ENCODE data around the gene NRL.

The NRL gene

GRCh38 chr14:24068711-24069410 lies 45.9 kb downstream of the NRL start:
- H3K9ac ChIP-seq = no peak overlapping the region
- no peak overlapping the region for H3K4me2 ChIP-seq (ENCODE audit: low read length)
- H2AFZ ChIP-seq = no peak overlapping the region
- no peaks in the 10 kb centered on the region for H3K36me3 ChIP-seq (ENCODE audit: control insufficient read depth, insufficient read depth, low read length)
- TF ChIP-seq CTCF (IDR thresholded peaks at IDR 0.05) = no peak
- no peaks in the 10 kb centered on the region for H3K27me3 ChIP-seq (ENCODE audit: control insufficient read depth, insufficient read depth, low read length)
- H3K4me3 ChIP-seq (ENCODE audit: low read depth, low read length) = no peak overlapping the region
- H3K79me2 ChIP-seq = no peaks in the 10 kb centered on the region
- no peak overlapping the region for H3K27ac ChIP-seq
- peaks cover 18% of the 10 kb centered on the region for H3K4me1 ChIP-seq
- H3K9me3 ChIP-seq (ENCODE audit: control insufficient read depth, low read length) = no peaks in the 10 kb centered on the region

GRCh38 chr14:24067133-24068082 lies 47.3 kb downstream of the NRL start:
- Histone ChIP-seq H3K9me3 (ENCODE audit: control insufficient read depth, low read length) (no peaks in the 10 kb centered on the region), H3K4me2 (ENCODE audit: low read length) (no peak overlapping the region), H3K79me2 (no peaks in the 10 kb centered on the region), H2AFZ (no peak overlapping the region), H3K9ac (no peak overlapping the region), H3K36me3 (ENCODE audit: control insufficient read depth, insufficient read depth, low read length) (no peaks in the 10 kb centered on the region), H3K27ac (no peak overlapping the region), H3K4me1 (peaks cover 6% of the 10 kb centered on the region), H3K4me3 (ENCODE audit: low read depth, low read length) (no peak overlapping the region), H3K27me3 (ENCODE audit: control insufficient read depth, insufficient read depth, low read length) (no peaks in the 10 kb centered on the region)
- no peak for TF ChIP-seq CTCF (IDR thresholded peaks at IDR 0.05)

- Histone ChIP-seq H3K27me3 (ENCODE audit: control insufficient read depth, insufficient read depth, low read length) (no peaks in the 10 kb centered on the region), H2AFZ (no peak overlapping the region), H3K79me2 (no peaks in the 10 kb centered on the region), H3K4me2 (ENCODE audit: low read length) (no peak overlapping the region), H3K4me1 (no peaks in the 10 kb centered on the region), H3K27ac (no peak overlapping the region), H3K9me3 (ENCODE audit: control insufficient read depth, low read length) (no peaks in the 10 kb centered on the region), H3K36me3 (ENCODE audit: control insufficient read depth, insufficient read depth, low read length) (no peaks in the 10 kb centered on the region), H3K9ac (no peak overlapping the region), H3K4me3 (ENCODE audit: low read depth, low read length) (no peak overlapping the region)
- TF ChIP-seq CTCF (IDR thresholded peaks at IDR 0.05) = no peak
Observed at GRCh38 chr14:24066496-24067132, 48.1 kb downstream of the NRL start.

GRCh38 chr14:24065408-24065807 lies 49.3 kb downstream of the NRL start:
- H3K4me1 ChIP-seq = no peaks in the 10 kb centered on the region
- TF ChIP-seq CTCF (IDR thresholded peaks at IDR 0.05) = no peak
- H3K9me3 ChIP-seq (ENCODE audit: control insufficient read depth, low read length) = no peaks in the 10 kb centered on the region
- no peaks in the 10 kb centered on the region for H3K27me3 ChIP-seq (ENCODE audit: control insufficient read depth, insufficient read depth, low read length)
- H3K9ac ChIP-seq = no peak overlapping the region
- no peak overlapping the region for H3K4me2 ChIP-seq (ENCODE audit: low read length)
- no peaks in the 10 kb centered on the region for H3K79me2 ChIP-seq
- H2AFZ ChIP-seq = no peak overlapping the region
- no peak overlapping the region for H3K27ac ChIP-seq
- no peaks in the 10 kb centered on the region for H3K36me3 ChIP-seq (ENCODE audit: control insufficient read depth, insufficient read depth, low read length)
- no peak overlapping the region for H3K4me3 ChIP-seq (ENCODE audit: low read depth, low read length)
